HG03135 (cell line): Measurements from ENCODE around the gene GNAI2.
A peak's percentile ranks its signal among the peaks of the same experiment; 100 is the strongest.

Experiments
- ATAC-seq: cut with Tn5 transposase; IDR thresholded peaks from one replicate; pipeline ENCODE4 v1.9.1; 2021; ENCODE audit warnings: mild to moderate bottlenecking, moderate library complexity; ENCODE audit not compliant: unreplicated experiment

The GNAI2 gene

GRCh38 chr3:50295553-50296431, 59.8 kb downstream of the GNAI2 start:
- no peak for ATAC-seq

GRCh38 chr3:50296721-50297383, 60.8 kb downstream of the GNAI2 start:
- ATAC-seq, result no peak

GRCh38 chr3:50297384-50297775, 61.4 kb downstream of the GNAI2 start:
- ATAC-seq, result no peak

- ATAC-seq, result no peak
These were observed 62.1 kb downstream of the GNAI2 start for GRCh38 chr3:50297896-50298725.

- ATAC-seq, result peak; percentile 81
These were observed 63.0 kb downstream of the GNAI2 start, which contains the start of the genes HYAL3 and NAA80 for GRCh38 chr3:50298836-50299637. Gene HYAL3, minus strand, starts transcription at chr3:50299405. Its CDS starts 3,803 bp downstream, at chr3:50295602. Gene NAA80, minus strand, starts transcription at chr3:50299405. Its CDS starts 1,942 bp downstream, at chr3:50297463.

GRCh38 chr3:50299638-50299928, 63.6 kb downstream of the GNAI2 start:
- ATAC-seq, result no peak

GRCh38 chr3:50299929-50300680, 64.1 kb downstream of the GNAI2 start:
- ATAC-seq, result no peak

- no peak for ATAC-seq
These were observed 64.8 kb downstream of the GNAI2 start for GRCh38 chr3:50300681-50301254.

- ATAC-seq, result no peak
These were observed 66.3 kb downstream of the GNAI2 start for GRCh38 chr3:50302095-50303012.

GRCh38 chr3:50303013-50303815, 67.2 kb downstream of the GNAI2 start, which contains the start of gene HYAL1:
Gene HYAL1, minus strand, starts transcription at chr3:50303574. Its CDS starts 618 bp downstream, at chr3:50302956.
- no peak for ATAC-seq

GRCh38 chr3:50304601-50305000, 68.6 kb downstream of the GNAI2 start:
- no peak for ATAC-seq
